Epithelial cell of esophagus (primary cell): ENCODE results near the gene PTOV1.

ENCODE experiments used
- DNase-seq: peaks from one replicate; pipeline ENCODE4 v3.0.0; 2010; ENCODE audit warnings: low read depth
- H3K4me3 ChIP-seq: 2 replicates; pipeline ENCODE4 v1.5.1; 2011; ENCODE audit warnings: mild to moderate bottlenecking, low read length, control low read depth
- CTCF ChIP-seq: IDR thresholded peaks from 2 replicates; pipeline ENCODE4 v1.5.1; 2011; ENCODE audit warnings: low read depth, mild to moderate bottlenecking, low read length, control low read depth, inconsistent platforms; ENCODE audit not compliant: insufficient read depth; ENCODE audit errors: missing control alignments

The PTOV1 gene

GRCh38 chr19:49829721-49830120 lies 21.2 kb upstream of the PTOV1 start:
- no peak for TF ChIP-seq CTCF
- DNase-seq: no peak
- no peak overlapping the region for H3K4me3 ChIP-seq

GRCh38 chr19:49830766-49831165 lies 20.2 kb upstream of the PTOV1 start:
- H3K4me3 ChIP-seq: no peak overlapping the region
- no peak for TF ChIP-seq CTCF
- DNase-seq: no peak

GRCh38 chr19:49831592-49831991 lies 19.4 kb upstream of the PTOV1 start:
- no peak for TF ChIP-seq CTCF
- no peak for DNase-seq
- no peak overlapping the region for H3K4me3 ChIP-seq

- no peak for TF ChIP-seq CTCF
- DNase-seq: no peak
- no peak overlapping the region for H3K4me3 ChIP-seq
These were observed 18.4 kb upstream of the PTOV1 start for GRCh38 chr19:49832556-49832955.

- TF ChIP-seq CTCF: no peak
- no peak for DNase-seq
These were observed 17.4 kb upstream of the PTOV1 start for GRCh38 chr19:49833599-49833998.

GRCh38 chr19:49835562-49835961 lies 15.4 kb upstream of the PTOV1 start:
- no peak for DNase-seq
- no peak for TF ChIP-seq CTCF
- H3K4me3 ChIP-seq: no peak overlapping the region

More at GRCh38 chr19:49833599-49833998, 17.4 kb upstream of the PTOV1 start:
- H3K4me3 ChIP-seq: no peak overlapping the region

- DNase-seq: no peak
- H3K4me3 ChIP-seq: no peak overlapping the region
- TF ChIP-seq CTCF: no peak
These were observed 14.6 kb upstream of the PTOV1 start for GRCh38 chr19:49836176-49837008.
